Measurements from ENCODE around the gene CELF2. TPM values are rescaled to one million over a fixed set of nuclear protein-coding genes. Genes with fewer than 3 reads are reported as not detected.

CELF2 gene
- 1 to 10 TPM; 2.2 to 4.0 TPM for polyA plus RNA-seq

DNA sequence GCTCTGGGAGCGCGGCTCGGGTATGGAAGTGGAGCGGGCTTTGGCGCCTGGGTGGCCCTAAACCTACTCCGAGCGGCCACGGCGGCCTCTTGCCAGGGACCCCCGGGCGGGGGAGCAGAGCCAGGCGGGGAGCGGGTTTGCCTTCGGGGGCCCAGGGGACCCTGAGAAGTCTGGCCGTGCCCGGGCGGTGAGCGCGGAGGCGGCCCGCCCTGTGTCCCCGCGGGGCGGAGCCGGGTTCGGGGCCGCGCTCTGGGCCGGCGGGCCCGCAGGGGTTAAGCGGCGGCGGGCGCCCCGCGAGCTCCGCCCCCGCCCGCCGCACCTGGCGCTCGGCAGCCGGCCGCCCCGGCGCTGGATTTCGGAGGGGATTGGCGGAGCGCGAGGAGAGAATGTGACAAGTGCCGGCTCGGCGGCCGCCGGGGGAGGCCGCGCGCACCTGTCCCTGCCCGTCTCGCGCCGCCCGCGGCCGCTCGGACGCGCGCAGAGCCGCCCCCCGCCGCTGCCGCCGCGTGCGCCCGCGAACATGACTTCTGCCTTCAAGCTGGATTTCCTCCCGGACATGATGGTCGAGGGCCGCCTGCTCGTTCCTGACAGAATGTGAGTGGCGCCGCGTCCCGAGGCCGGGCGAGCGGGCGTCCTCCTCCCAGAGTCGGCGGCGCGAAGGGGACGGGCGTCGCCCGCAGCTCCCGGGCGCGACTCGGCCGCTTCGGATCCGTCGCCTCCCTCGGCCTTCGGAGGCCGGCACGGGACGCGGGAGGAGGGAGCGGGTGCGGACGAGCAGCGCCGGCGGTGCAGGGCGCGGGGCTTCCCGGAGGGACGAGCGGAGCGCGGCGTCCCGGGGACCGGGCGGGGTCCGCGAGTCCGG lies at the start of gene CELF2:
TSS of gene CELF2 (plus strand) at position 303 of the 862 bp plus-strand sequence. CDS start at position 521, 218 bp downstream.
- WGBS, 2 donors: 1% methylated on average over 68 to 133 of the region's 133 CpGs
- Histone ChIP-seq H3K9me3 (ENCODE audit: control insufficient read depth in 2 of 2, insufficient read depth in 1 of 2, low read depth in 1 of 2, low read length in 1 of 2) (no peaks in the 10 kb centered on the region), H3K4me3 (ENCODE audit: low read depth in 1 of 2, low read length in 2 of 2) (peak within 1 kb of the TSS; percentile 75 to 80), H3K27me3 (ENCODE audit: control insufficient read depth in 1 of 2, insufficient read depth in 2 of 2, low read length in 2 of 2) (peaks cover 0 to 3% of the 10 kb centered on the region in 2 donors), H3K4me1 (ENCODE audit: control insufficient read depth in 2 of 2, insufficient read depth in 2 of 2, low read length in 1 of 2) (no peaks in the 10 kb centered on the region), H3K27ac (ENCODE audit: low read depth in 2 of 2, low read length in 1 of 2) (peak within 1 kb of the TSS; percentile 57 to 71), H3K36me3 (ENCODE audit: control insufficient read depth in 2 of 2, insufficient read depth in 2 of 2, low read length in 1 of 2) (no peaks in the 10 kb centered on the region)

DNA sequence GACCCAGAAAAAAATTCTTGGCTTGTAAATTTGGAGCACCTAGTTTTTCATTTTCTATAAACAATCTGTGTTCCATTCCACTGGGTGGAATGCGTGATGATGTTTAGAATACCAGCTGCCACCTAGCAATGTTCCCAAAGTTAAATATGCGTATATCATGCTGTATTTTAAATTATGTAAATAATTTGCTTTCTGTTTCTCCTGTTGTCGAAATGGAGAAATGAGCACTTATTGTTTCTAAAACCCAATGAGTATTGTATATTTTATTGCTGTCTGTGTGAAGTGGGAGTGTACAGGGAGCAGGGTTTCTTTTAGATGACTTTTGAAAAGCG lies 49.4 kb upstream of the CELF2 start:
- Histone ChIP-seq H3K4me3 (ENCODE audit: low read depth in 1 of 2, low read length in 2 of 2) (no peak overlapping the region), H3K9me3 (ENCODE audit: control insufficient read depth in 2 of 2, insufficient read depth in 1 of 2, low read depth in 1 of 2, low read length in 1 of 2) (no peaks in the 10 kb centered on the region), H3K36me3 (ENCODE audit: control insufficient read depth in 2 of 2, insufficient read depth in 2 of 2, low read length in 1 of 2) (no peaks in the 10 kb centered on the region), H3K27me3 (ENCODE audit: control insufficient read depth in 1 of 2, insufficient read depth in 2 of 2, low read length in 2 of 2) (no peaks in the 10 kb centered on the region), H3K4me1 (ENCODE audit: control insufficient read depth in 2 of 2, insufficient read depth in 2 of 2, low read length in 1 of 2) (no peaks in the 10 kb centered on the region), H3K27ac (ENCODE audit: low read depth in 2 of 2, low read length in 1 of 2) (no peak overlapping the region)
- WGBS, 2 donors: 87 to 91% methylated on average over 4 of the region's 4 CpGs

DNA sequence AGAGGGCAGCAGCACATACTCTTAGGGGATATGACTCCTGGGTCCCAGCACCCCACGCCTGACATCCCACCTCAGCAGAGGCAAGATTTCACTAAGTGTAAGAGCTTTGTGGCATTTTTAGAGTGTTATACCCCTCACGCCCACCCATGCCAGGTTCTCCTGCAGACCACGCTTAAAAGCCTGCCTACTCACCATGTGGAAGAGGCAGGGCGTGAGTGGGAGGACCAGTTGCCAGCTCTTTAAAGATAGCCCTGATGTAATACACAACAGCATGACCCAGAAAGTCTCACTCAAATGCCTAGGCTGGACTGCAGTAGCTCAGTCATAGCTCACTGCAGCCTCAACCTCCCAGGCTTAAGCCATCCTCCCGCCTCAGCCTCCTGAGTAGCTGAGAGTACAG lies 44.4 kb upstream of the CELF2 start:
- H3K9me3 ChIP-seq (ENCODE audit: control insufficient read depth in 2 of 2, insufficient read depth in 1 of 2, low read depth in 1 of 2, low read length in 1 of 2): no peaks in the 10 kb centered on the region
- no peaks in the 10 kb centered on the region for H3K36me3 ChIP-seq (ENCODE audit: control insufficient read depth in 2 of 2, insufficient read depth in 2 of 2, low read length in 1 of 2)
- H3K4me1 ChIP-seq (ENCODE audit: control insufficient read depth in 2 of 2, insufficient read depth in 2 of 2, low read length in 1 of 2): no peaks in the 10 kb centered on the region
- 80 to 92% methylated on average over 5 of the region's 5 CpGs for WGBS, 2 donors
- H3K4me3 ChIP-seq (ENCODE audit: low read depth in 1 of 2, low read length in 2 of 2): no peak overlapping the region
- no peaks in the 10 kb centered on the region for H3K27me3 ChIP-seq (ENCODE audit: control insufficient read depth in 1 of 2, insufficient read depth in 2 of 2, low read length in 2 of 2)
- H3K27ac ChIP-seq (ENCODE audit: low read depth in 2 of 2, low read length in 1 of 2): no peak overlapping the region

DNA sequence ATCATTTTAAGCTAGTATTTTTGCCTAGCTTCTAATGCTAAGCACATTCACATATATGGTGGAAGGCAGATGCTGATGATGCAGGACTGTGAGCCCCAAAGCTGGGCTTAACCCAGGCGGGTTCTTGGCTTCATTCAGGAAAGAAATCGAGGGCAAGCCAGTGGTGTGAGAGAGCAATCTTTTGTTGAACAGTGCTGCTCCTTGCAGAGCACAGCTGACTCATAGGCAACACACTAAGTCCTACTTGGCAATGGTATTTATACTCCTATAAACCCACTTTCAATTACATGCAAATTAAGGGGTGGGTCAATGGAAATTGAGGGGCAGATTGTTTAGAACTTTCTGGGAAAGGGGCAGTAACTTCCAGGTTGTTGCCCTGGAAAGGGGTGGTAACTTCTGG lies 42.0 kb upstream of the CELF2 start:
- 43 to 71% methylated on average over 2 of the region's 2 CpGs for WGBS, 2 donors
- no peak overlapping the region for H3K27ac ChIP-seq (ENCODE audit: low read depth in 2 of 2, low read length in 1 of 2)
- H3K4me3 ChIP-seq (ENCODE audit: low read depth in 1 of 2, low read length in 2 of 2): no peak overlapping the region
- no peaks in the 10 kb centered on the region for H3K9me3 ChIP-seq (ENCODE audit: control insufficient read depth in 2 of 2, insufficient read depth in 1 of 2, low read depth in 1 of 2, low read length in 1 of 2)
- H3K36me3 ChIP-seq (ENCODE audit: control insufficient read depth in 2 of 2, insufficient read depth in 2 of 2, low read length in 1 of 2): no peaks in the 10 kb centered on the region
- H3K4me1 ChIP-seq (ENCODE audit: control insufficient read depth in 2 of 2, insufficient read depth in 2 of 2, low read length in 1 of 2): no peaks in the 10 kb centered on the region
- H3K27me3 ChIP-seq (ENCODE audit: control insufficient read depth in 1 of 2, insufficient read depth in 2 of 2, low read length in 2 of 2): no peaks in the 10 kb centered on the region

DNA sequence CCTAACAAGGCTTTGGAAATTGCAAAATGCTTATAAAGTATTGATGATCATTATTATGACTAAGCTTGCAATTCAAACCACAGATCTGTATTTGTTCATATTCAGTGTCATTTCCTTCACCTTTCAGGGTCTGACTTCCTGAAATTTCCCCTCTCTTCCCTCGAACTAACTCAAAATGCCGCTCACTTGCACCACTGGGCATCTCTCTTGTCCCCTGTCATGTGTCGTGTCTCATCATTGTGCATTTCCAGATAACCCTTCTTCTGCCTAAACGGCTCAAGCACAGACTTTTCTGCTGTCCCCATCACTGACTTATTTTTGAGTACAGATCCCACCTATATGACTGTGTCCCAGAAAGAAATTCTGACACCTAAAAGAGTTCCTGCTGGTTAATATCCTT lies 41.0 kb upstream of the CELF2 start:
- H3K4me3 ChIP-seq (ENCODE audit: low read depth in 1 of 2, low read length in 2 of 2): no peak overlapping the region
- no peaks in the 10 kb centered on the region for H3K27me3 ChIP-seq (ENCODE audit: control insufficient read depth in 1 of 2, insufficient read depth in 2 of 2, low read length in 2 of 2)
- no peak overlapping the region for H3K27ac ChIP-seq (ENCODE audit: low read depth in 2 of 2, low read length in 1 of 2)
- no peaks in the 10 kb centered on the region for H3K4me1 ChIP-seq (ENCODE audit: control insufficient read depth in 2 of 2, insufficient read depth in 2 of 2, low read length in 1 of 2)
- no peaks in the 10 kb centered on the region for H3K36me3 ChIP-seq (ENCODE audit: control insufficient read depth in 2 of 2, insufficient read depth in 2 of 2, low read length in 1 of 2)
- whole genome bisulfite sequencing, 2 donors: 77 to 79% methylated on average over 4 of the region's 4 CpGs
- H3K9me3 ChIP-seq (ENCODE audit: control insufficient read depth in 2 of 2, insufficient read depth in 1 of 2, low read depth in 1 of 2, low read length in 1 of 2): no peaks in the 10 kb centered on the region

DNA sequence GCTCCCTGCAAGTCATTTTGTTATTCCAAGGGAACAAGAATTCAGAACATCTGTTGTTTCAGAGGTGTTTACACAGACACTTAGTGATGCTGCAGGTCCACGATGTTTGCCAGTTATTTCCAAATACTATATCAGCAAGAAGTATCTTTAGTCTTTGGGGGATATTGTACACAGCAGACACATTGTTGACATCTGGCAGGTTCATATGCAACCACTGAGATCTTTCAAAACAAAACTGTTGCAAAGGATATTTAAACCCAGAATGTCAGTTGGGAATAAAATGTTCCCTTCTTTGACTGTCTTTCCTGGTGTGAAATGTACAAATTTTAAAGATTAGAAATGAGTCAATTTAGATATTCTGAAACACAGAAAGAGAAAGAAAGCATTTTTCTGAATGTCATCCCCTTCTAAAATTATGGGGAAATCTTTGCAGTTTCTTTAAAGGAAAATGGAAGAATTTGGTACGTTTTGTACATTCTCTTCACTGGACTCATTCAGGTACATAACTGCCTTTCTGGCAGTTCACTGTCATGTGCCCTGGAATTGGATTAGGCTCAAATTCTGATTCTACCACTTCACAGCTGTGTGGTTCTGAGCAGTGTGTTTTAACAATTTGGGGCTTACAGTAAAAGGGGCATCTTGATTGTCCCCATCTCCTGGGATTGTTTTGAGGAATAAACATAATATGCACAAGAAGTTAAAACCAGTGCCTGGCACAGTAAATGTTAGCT lies 40.3 kb upstream of the CELF2 start:
- Histone ChIP-seq H3K36me3 (ENCODE audit: control insufficient read depth in 2 of 2, insufficient read depth in 2 of 2, low read length in 1 of 2) (no peaks in the 10 kb centered on the region), H3K27me3 (ENCODE audit: control insufficient read depth in 1 of 2, insufficient read depth in 2 of 2, low read length in 2 of 2) (no peaks in the 10 kb centered on the region), H3K9me3 (ENCODE audit: control insufficient read depth in 2 of 2, insufficient read depth in 1 of 2, low read depth in 1 of 2, low read length in 1 of 2) (no peaks in the 10 kb centered on the region), H3K4me3 (ENCODE audit: low read depth in 1 of 2, low read length in 2 of 2) (no peak overlapping the region), H3K4me1 (ENCODE audit: control insufficient read depth in 2 of 2, insufficient read depth in 2 of 2, low read length in 1 of 2) (no peaks in the 10 kb centered on the region), H3K27ac (ENCODE audit: low read depth in 2 of 2, low read length in 1 of 2) (no peak overlapping the region)
- 43 to 46% methylated on average over 2 of the region's 2 CpGs for WGBS, 2 donors

DNA sequence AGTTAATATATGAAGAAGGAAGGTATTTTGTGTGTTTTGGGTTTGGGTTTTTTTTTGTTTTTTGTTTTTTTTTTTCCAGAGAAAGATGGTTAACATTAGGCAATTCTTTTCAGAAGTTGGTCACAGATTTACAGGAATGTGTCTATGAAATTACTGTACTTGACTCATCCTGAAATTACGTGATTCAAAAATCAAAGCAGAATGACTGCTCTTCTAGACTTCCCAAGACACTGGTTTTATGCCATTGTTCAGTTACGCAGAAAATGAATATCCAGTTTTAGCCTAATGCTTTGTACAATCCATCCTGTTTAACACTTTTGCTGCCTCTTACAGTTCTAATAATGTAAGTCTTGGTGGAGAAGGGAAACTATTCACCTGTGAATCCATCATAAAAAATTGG lies 39.7 kb upstream of the CELF2 start:
- Histone ChIP-seq H3K27me3 (ENCODE audit: control insufficient read depth in 1 of 2, insufficient read depth in 2 of 2, low read length in 2 of 2) (no peaks in the 10 kb centered on the region), H3K4me3 (ENCODE audit: low read depth in 1 of 2, low read length in 2 of 2) (no peak overlapping the region), H3K36me3 (ENCODE audit: control insufficient read depth in 2 of 2, insufficient read depth in 2 of 2, low read length in 1 of 2) (no peaks in the 10 kb centered on the region), H3K9me3 (ENCODE audit: control insufficient read depth in 2 of 2, insufficient read depth in 1 of 2, low read depth in 1 of 2, low read length in 1 of 2) (no peaks in the 10 kb centered on the region), H3K4me1 (ENCODE audit: control insufficient read depth in 2 of 2, insufficient read depth in 2 of 2, low read length in 1 of 2) (no peaks in the 10 kb centered on the region), H3K27ac (ENCODE audit: low read depth in 2 of 2, low read length in 1 of 2) (no peak overlapping the region)
- WGBS, 2 donors: 74 to 75% methylated on average over 2 of the region's 2 CpGs

DNA sequence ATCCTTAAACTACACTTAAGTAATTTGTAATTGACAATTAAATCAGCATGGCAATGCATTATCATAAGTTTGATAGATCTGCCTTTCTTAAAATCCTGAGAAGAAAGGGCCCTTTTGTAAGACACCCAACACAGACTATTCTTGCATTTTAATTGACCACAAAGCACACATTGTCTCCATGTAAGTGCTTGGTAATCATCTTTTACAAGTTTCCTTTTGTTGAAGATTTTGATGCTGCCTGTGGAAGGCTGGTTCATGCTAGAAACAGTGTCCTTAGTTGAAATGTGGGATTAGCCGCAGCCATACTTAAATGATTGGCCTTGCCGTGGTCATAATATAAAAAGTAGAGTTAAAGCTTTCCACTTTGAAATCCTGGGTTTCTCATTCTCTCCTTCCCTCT lies 32.3 kb upstream of the CELF2 start:
- Histone ChIP-seq H3K9me3 (ENCODE audit: control insufficient read depth in 2 of 2, insufficient read depth in 1 of 2, low read depth in 1 of 2, low read length in 1 of 2) (no peaks in the 10 kb centered on the region), H3K36me3 (ENCODE audit: control insufficient read depth in 2 of 2, insufficient read depth in 2 of 2, low read length in 1 of 2) (no peaks in the 10 kb centered on the region), H3K4me3 (ENCODE audit: low read depth in 1 of 2, low read length in 2 of 2) (no peak overlapping the region), H3K27ac (ENCODE audit: low read depth in 2 of 2, low read length in 1 of 2) (no peak overlapping the region), H3K27me3 (ENCODE audit: control insufficient read depth in 1 of 2, insufficient read depth in 2 of 2, low read length in 2 of 2) (no peaks in the 10 kb centered on the region), H3K4me1 (ENCODE audit: control insufficient read depth in 2 of 2, insufficient read depth in 2 of 2, low read length in 1 of 2) (no peaks in the 10 kb centered on the region)
- WGBS, 2 donors: 92 to 93% methylated on average over 2 of the region's 2 CpGs

DNA sequence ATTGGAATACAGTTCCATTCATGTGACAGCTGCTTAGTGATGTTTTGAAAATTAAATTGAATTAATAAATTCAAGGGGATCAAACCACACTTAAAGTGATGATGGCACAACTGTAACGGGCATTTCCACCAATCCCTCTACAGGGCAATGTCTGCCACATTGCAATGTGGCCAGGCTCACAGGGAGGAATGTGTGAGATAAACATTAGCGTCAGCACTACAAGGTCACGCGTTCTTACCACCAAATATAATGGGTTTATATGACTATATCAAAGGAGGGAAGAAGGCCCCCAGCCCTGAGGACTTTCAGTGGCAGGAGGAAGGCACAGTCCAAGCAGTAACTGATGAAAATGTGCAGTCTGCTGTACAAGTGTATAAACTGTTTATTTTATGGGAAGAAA lies 31.1 kb upstream of the CELF2 start:
- no peak overlapping the region for H3K27ac ChIP-seq (ENCODE audit: low read depth in 2 of 2, low read length in 1 of 2)

More for the DNA sequence above, 31.1 kb upstream of the CELF2 start:
- Histone ChIP-seq H3K9me3 (ENCODE audit: control insufficient read depth in 2 of 2, insufficient read depth in 1 of 2, low read depth in 1 of 2, low read length in 1 of 2) (no peaks in the 10 kb centered on the region), H3K4me1 (ENCODE audit: control insufficient read depth in 2 of 2, insufficient read depth in 2 of 2, low read length in 1 of 2) (no peaks in the 10 kb centered on the region), H3K4me3 (ENCODE audit: low read depth in 1 of 2, low read length in 2 of 2) (no peak overlapping the region), H3K27me3 (ENCODE audit: control insufficient read depth in 1 of 2, insufficient read depth in 2 of 2, low read length in 2 of 2) (no peaks in the 10 kb centered on the region), H3K36me3 (ENCODE audit: control insufficient read depth in 2 of 2, insufficient read depth in 2 of 2, low read length in 1 of 2) (no peaks in the 10 kb centered on the region)
- WGBS, 2 donors: 76 to 84% methylated on average over 4 of the region's 4 CpGs
